DND-41 (cell line): Measurements from ENCODE around the gene RPS6KA6.

Source experiments
- EZH2 ChIP-seq: IDR thresholded peaks from 3 replicates; pipeline ENCODE4 v1.6.1; 2012; ENCODE audit warnings: borderline replicate concordance, low read depth, mild to moderate bottlenecking, moderate library complexity, low read length, inconsistent platforms; ENCODE audit not compliant: severe bottlenecking
- TF ChIP-seq, protein P1 (sequence below): IDR thresholded peaks from 2 replicates; pipeline ENCODE4 v1.5.1; 2012; ENCODE audit warnings: borderline replicate concordance, low read length, moderate library complexity, mild to moderate bottlenecking; ENCODE audit not compliant: poor library complexity, severe bottlenecking; ENCODE audit errors: extremely low read depth

DNA sequence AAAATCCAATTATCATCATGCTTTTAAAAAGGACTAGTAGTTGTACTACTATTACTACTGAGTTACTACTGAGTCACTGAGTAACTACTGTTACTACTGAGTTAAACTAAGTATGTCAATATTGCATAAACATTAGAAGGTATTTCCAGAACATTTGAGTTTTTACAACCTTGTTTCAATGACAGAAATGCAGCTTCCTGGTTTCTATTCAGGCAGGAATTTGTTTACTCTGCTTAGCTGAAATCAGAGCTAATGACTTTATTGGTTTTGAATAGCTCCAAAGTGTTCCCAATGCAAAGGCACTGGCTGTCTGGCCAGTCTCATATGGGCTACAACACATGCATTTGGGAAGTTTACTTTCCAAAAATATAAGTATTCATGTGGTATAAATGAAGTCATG, 12.0 kb downstream of the RPS6KA6 start:
- TF ChIP-seq, protein P1, sequence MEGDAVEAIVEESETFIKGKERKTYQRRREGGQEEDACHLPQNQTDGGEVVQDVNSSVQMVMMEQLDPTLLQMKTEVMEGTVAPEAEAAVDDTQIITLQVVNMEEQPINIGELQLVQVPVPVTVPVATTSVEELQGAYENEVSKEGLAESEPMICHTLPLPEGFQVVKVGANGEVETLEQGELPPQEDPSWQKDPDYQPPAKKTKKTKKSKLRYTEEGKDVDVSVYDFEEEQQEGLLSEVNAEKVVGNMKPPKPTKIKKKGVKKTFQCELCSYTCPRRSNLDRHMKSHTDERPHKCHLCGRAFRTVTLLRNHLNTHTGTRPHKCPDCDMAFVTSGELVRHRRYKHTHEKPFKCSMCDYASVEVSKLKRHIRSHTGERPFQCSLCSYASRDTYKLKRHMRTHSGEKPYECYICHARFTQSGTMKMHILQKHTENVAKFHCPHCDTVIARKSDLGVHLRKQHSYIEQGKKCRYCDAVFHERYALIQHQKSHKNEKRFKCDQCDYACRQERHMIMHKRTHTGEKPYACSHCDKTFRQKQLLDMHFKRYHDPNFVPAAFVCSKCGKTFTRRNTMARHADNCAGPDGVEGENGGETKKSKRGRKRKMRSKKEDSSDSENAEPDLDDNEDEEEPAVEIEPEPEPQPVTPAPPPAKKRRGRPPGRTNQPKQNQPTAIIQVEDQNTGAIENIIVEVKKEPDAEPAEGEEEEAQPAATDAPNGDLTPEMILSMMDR: no peak
- no peak for TF ChIP-seq EZH2
